Naive thymus-derived CD4-positive, alpha-beta T cell (primary cell): ENCODE results near the gene SNAPC2. TPM values are rescaled to one million over a fixed set of nuclear protein-coding genes. Genes with fewer than 3 reads are reported as not detected.
A peak's percentile ranks its signal among the peaks of the same experiment; 100 is the strongest.

ENCODE experiments used
- ATAC-seq: fragments of 150-1000 bp; cut with Tn5 transposase; 2 replicates; pipeline ENCODE4 v1.10.0; 2021; ENCODE audit warnings: mild to moderate bottlenecking, moderate library complexity
- CTCF ChIA-PET: fragments of 350-600 bp; sonication (Branson Sonifier 250); formaldehyde crosslinking; loops from one replicate; lab custom pipeline; 2021; ENCODE audit warnings: antibody characterized with exemption; lab: Charles Lee
- POLR2A ChIA-PET: fragments of 350-600 bp; sonication (Branson Sonifier 250); formaldehyde crosslinking; loops from one replicate; lab custom pipeline; 2021; ENCODE audit warnings: antibody characterized with exemption, inconsistent platforms; lab: Charles Lee
- DNase-seq, 9 donors: peaks; one replicate each; pipeline versions ENCODE4 v3.0.0 to v3.0.0-alpha.2; 2020 to 2022; ENCODE audit warnings: mixed read lengths in 1 of 9
- H3K27ac ChIP-seq: one replicate; pipeline ENCODE4 v1.7.0; 2013; ENCODE audit warnings: mild to moderate bottlenecking, low read depth, low read length, moderate library complexity
- H3K27me3 ChIP-seq, 2 donors: one replicate each; pipeline ENCODE4 v1.7.0; 2013; ENCODE audit warnings: low read length in 2 of 2, mild to moderate bottlenecking in 2 of 2, moderate library complexity in 2 of 2; ENCODE audit not compliant: control insufficient read depth in 2 of 2, insufficient read depth in 2 of 2
- H3K36me3 ChIP-seq, 3 experiments: 1 replicate in 2 of 3; 2 replicates in 1 of 3; pipeline ENCODE4 v1.7.0; 2013; ENCODE audit warnings: low read length in 3 of 3, mild to moderate bottlenecking in 3 of 3, moderate library complexity in 1 of 3; ENCODE audit not compliant: insufficient read depth in 3 of 3, control insufficient read depth in 2 of 3
- H3K4me1 ChIP-seq, 2 donors: one replicate each; pipeline ENCODE4 v1.7.0; 2013; ENCODE audit warnings: low read length in 2 of 2, mild to moderate bottlenecking in 2 of 2, moderate library complexity in 1 of 2; ENCODE audit not compliant: control insufficient read depth in 2 of 2, insufficient read depth in 2 of 2
- H3K4me3 ChIP-seq: 2 replicates; pipeline ENCODE4 v1.7.0; 2013; ENCODE audit warnings: mild to moderate bottlenecking, low read length
- H3K9me3 ChIP-seq, 3 experiments: 1 replicate in 2 of 3; 2 replicates in 1 of 3; pipeline ENCODE4 v1.7.0; 2013; ENCODE audit warnings: low read length in 3 of 3; ENCODE audit not compliant: control insufficient read depth in 2 of 3
- H3K27ac Mint-ChIP-seq, 9 donors: one replicate each; pipeline ENCODE4 v1.8.0; 2020 to 2022; ENCODE audit warnings: mixed read lengths in 9 of 9, mild to moderate bottlenecking in 8 of 9, moderate library complexity in 5 of 9, inconsistent platforms in 2 of 9
- H3K27me3 Mint-ChIP-seq, 5 donors: one replicate each; pipeline ENCODE4 v1.8.0; 2021 to 2022; ENCODE audit warnings: mixed read lengths in 5 of 5, mild to moderate bottlenecking in 1 of 5
- H3K36me3 Mint-ChIP-seq, 5 donors: one replicate each; pipeline ENCODE4 v1.8.0; 2020 to 2022; ENCODE audit warnings: mixed read lengths in 5 of 5, mild to moderate bottlenecking in 3 of 5, inconsistent platforms in 1 of 5
- H3K4me1 Mint-ChIP-seq, 7 donors: one replicate each; pipeline ENCODE4 v1.8.0; 2020 to 2022; ENCODE audit warnings: mixed read lengths in 7 of 7, mild to moderate bottlenecking in 3 of 7, inconsistent platforms in 1 of 7
- H3K4me3 Mint-ChIP-seq, 10 donors: one replicate each; pipeline ENCODE4 v1.8.0; 2020 to 2022; ENCODE audit warnings: mild to moderate bottlenecking in 10 of 10, mixed read lengths in 10 of 10, moderate library complexity in 6 of 10, inconsistent platforms in 2 of 10
- H3K9me3 Mint-ChIP-seq, 11 donors: one replicate each; pipeline ENCODE4 v1.8.0; 2020 to 2022; ENCODE audit warnings: mixed read lengths in 11 of 11, mild to moderate bottlenecking in 4 of 11, inconsistent platforms in 1 of 11, moderate library complexity in 1 of 11
- intact Hi-C, 2 donors: fragments of 100-400 bp; cut with micrococcal nuclease; formaldehyde crosslinking; loops; one replicate each; pipeline ENCODE4 v1.15.1; 2023
- polyA plus RNA-seq, 2 donors: library from polyadenylated mRNA; unstranded; fragments of 300-500 nt; fragmentation: Illumina TruSeq; gene quantifications; one replicate each; pipeline ENCODE4 v1.2.3, GENCODE V29; 2021
- total RNA-seq, 6 experiments: library from RNA in 5 of 6; stranded (reverse) in 5 of 6; gene quantifications; 1 replicate in 5 of 6; 2 replicates in 1 of 6; pipeline ENCODE4 v1.2.3 and lab custom pipeline; 2021 to 2026

SNAPC2 gene
- total and polyA plus RNA-seq, 7 experiments from 2014 or later, result 11.5 to 24.4 (median 18.2) TPM

- Mint-ChIP-seq H3K4me1 (peaks cover 0 to 3% (median 0%) of the 10 kb centered on the region in 7 donors), H3K4me3 (no peak overlapping the region), H3K9me3 (no peaks in the 10 kb centered on the region), H3K36me3 (peaks cover 4 to 23% (median 9%) of the 10 kb centered on the region in 5 donors), H3K27me3 (no peaks in the 10 kb centered on the region), H3K27ac (no peak overlapping the region)
- Histone ChIP-seq H3K9me3 (no peaks in the 10 kb centered on the region), H3K4me3 (no peak overlapping the region), H3K4me1 (no peaks in the 10 kb centered on the region), H3K27me3 (no peaks in the 10 kb centered on the region), H3K36me3 (peaks cover 0 to 79% (median 16%) of the 10 kb centered on the region in 3 experiments), H3K27ac (no peak overlapping the region)
- intact Hi-C loops, result no loop called here
- POLR2A ChIA-PET, result no interaction called here
- CTCF ChIA-PET, result no interaction called here
- no peak for ATAC-seq
- DNase-seq, result no peak
Observed at GRCh38 chr19:7963566-7963965, 43.4 kb downstream of the SNAPC2 start.

GRCh38 chr19:7965259-7965841, 45.2 kb downstream of the SNAPC2 start:
- Mint-ChIP-seq H3K4me3 (no peak overlapping the region), H3K9me3 (no peaks in the 10 kb centered on the region), H3K36me3 (peaks cover 4 to 23% (median 9%) of the 10 kb centered on the region in 5 donors), H3K27ac (peak overlapping the region in 6 of 9 donors; percentile 18 to 77 (median 64)), H3K27me3 (no peaks in the 10 kb centered on the region), H3K4me1 (peaks cover 0 to 3% (median 0%) of the 10 kb centered on the region in 7 donors)
- CTCF ChIA-PET, result no interaction called here
- no peaks in the 10 kb centered on the region for H3K9me3 ChIP-seq
- no peaks in the 10 kb centered on the region for H3K27me3 ChIP-seq
- H3K36me3 ChIP-seq, result peaks cover 0 to 92% (median 16%) of the 10 kb centered on the region in 3 experiments
- no peak overlapping the region for H3K4me3 ChIP-seq
- H3K27ac ChIP-seq, result no peak overlapping the region
- ATAC-seq (no peak), DNase-seq (no peak)
- intact Hi-C loops, result no loop called here
- H3K4me1 ChIP-seq, result no peaks in the 10 kb centered on the region
- POLR2A ChIA-PET, result no interaction called here

DNA sequence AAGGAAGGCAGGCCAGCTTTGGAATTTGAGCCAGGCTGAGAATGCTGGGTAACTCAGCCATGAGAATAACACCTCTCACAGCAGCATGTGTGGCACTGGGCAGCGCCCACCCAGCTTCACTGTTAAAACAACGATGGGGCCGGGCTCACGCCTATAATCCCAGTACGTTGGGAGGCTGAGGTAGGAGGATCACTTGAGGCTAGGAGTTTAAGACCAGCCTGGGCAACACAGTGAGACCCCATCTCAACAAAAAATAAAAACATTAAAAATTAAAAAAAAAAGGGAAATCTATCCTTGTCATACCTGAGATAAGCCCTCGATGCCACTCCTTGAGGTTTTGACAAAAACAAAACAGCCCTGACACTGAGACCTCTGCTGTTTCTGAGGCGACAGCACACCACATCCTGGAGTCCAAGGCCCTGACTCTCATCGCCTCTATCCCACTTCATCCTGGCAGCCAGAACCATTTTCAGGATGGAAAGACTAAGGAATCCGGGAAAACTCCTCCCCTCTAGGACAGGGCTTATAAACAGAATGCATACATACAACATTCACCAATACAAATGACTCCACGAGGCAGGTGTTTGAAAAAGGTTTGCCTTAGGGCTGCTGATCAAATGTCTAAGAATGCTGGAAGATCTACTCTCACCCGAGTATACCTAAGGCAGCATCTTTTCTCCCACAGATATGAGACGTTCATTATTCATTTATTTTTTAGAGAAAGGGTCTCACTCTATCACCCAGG, 46.0 kb downstream of the SNAPC2 start:
- CTCF ChIA-PET, result no interaction called here
- intact Hi-C loops, result no loop called here
- ATAC-seq (no peak), DNase-seq (no peak)
- Histone ChIP-seq H3K4me1 (no peaks in the 10 kb centered on the region), H3K9me3 (no peaks in the 10 kb centered on the region), H3K36me3 (peaks cover 0 to 92% (median 16%) of the 10 kb centered on the region in 3 experiments), H3K27me3 (no peaks in the 10 kb centered on the region), H3K27ac (no peak overlapping the region), H3K4me3 (no peak overlapping the region)
- Mint-ChIP-seq H3K27me3 (no peaks in the 10 kb centered on the region), H3K27ac (peak overlapping the region in 1 of 9 donors; percentile 17), H3K4me1 (peaks cover 0 to 3% (median 0%) of the 10 kb centered on the region in 7 donors), H3K4me3 (no peak overlapping the region), H3K36me3 (peaks cover 4 to 23% (median 9%) of the 10 kb centered on the region in 5 donors), H3K9me3 (no peaks in the 10 kb centered on the region)
- POLR2A ChIA-PET, result no interaction called here

DNA sequence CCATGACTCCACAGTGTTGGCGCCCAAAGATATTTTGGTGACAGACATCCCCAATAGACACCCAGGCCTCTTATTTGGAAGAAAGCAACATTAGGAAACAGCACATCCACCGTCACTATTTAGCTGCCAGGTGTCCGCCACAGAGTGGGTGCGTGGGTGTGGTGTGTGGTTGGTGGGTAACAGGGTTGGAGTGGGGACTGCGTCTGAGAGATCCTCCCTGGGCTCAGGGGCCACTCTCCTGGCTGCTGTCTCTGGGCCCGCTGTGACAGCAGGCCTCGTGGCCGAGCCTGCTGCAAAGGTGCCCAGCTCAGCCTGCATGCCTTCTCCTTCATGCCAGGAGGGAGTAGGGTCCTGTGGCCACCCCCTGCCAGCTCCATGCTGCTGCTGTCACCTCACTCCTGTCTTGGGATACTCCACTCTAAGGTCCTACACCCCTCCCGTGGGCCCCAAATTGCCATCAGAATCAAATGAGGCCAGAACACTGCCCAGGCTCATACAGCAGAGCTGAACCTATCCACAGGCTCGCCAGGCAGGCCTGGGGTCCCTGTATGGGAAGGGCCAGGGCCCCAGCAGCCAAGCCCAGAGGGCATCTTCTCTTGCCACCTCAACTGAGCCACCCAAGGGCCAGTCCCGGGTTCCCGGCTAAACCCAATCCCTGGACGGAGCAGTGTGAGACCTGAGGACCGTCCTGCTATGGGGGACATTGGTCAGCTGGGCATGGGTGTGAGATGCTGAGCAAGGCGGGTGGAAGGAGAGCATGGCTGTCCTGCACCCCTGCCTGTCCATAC, 48.1 kb downstream of the SNAPC2 start:
- Histone ChIP-seq H3K4me1 (no peaks in the 10 kb centered on the region), H3K4me3 (no peak overlapping the region), H3K27me3 (no peaks in the 10 kb centered on the region), H3K36me3 (peaks cover 0 to 84% (median 5%) of the 10 kb centered on the region in 3 experiments), H3K27ac (no peak overlapping the region), H3K9me3 (no peaks in the 10 kb centered on the region)
- Mint-ChIP-seq H3K9me3 (no peaks in the 10 kb centered on the region), H3K4me1 (peaks cover 0 to 3% (median 0%) of the 10 kb centered on the region in 7 donors), H3K27me3 (no peaks in the 10 kb centered on the region), H3K36me3 (peaks cover 0 to 15% (median 6%) of the 10 kb centered on the region in 5 donors), H3K4me3 (no peak overlapping the region), H3K27ac (peak overlapping the region in 2 of 9 donors; percentile 23 to 53)
- ATAC-seq (no peak), DNase-seq (no peak)
- intact Hi-C loops, result no loop called here
- ChIA-PET POLR2A (interaction anchor here (0.7 kb wide), 1 partner anchor 526 kb away, joined by 3 read pairs; no protein-coding TSS in a partner anchor), CTCF (no interaction called here)

DNA sequence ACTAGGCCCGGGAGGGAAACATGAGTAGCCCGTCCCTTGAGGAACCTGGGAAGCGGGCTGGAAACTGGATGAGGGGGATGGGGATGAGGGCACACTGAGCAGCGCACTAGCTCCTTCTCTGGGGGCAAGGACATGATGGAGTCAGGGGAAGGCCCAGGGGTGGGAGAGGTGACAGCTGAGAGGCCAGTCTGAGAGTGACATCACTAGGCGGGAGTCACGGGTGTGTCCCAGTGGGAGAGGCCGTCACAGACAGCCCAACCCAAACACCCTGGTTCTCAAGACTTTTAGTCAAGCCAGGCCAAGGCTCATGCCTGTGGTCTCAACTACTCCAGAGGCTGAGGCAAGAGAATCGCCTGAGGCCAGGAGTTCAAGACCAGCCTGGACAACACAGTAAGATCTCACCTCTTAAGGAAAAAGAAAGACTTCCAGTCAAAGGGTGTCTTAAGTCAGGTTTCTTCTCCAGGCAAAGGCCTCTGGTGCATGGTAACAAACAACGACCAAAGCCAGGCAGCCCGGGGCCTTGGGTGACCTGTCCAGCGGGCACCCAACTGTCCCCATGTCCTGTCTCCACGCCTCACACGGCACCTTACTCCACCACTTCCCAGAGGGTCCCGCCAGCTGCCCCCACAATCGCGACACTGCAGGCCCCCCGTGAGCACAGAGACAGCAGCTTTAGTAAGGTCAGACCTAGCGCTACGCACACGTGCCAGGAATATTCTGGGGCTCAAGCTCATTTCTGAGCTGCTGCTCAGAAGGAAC, 48.8 kb downstream of the SNAPC2 start:
- H3K4me1 Mint-ChIP-seq, result peaks cover 0 to 3% (median 0%) of the 10 kb centered on the region in 7 donors
- Histone ChIP-seq H3K4me3 (no peak overlapping the region), H3K4me1 (no peaks in the 10 kb centered on the region), H3K27ac (no peak overlapping the region), H3K27me3 (no peaks in the 10 kb centered on the region), H3K9me3 (no peaks in the 10 kb centered on the region), H3K36me3 (peaks cover 0 to 83% (median 5%) of the 10 kb centered on the region in 3 experiments)
- peaks cover 0 to 20% (median 8%) of the 10 kb centered on the region in 5 donors for H3K36me3 Mint-ChIP-seq
- no peak for DNase-seq
- ChIA-PET CTCF (no interaction called here), POLR2A (no interaction called here)
- no peaks in the 10 kb centered on the region for H3K9me3 Mint-ChIP-seq
- H3K4me3 Mint-ChIP-seq, result no peak overlapping the region
- intact Hi-C loops, result no loop called here
- no peak for ATAC-seq
- no peaks in the 10 kb centered on the region for H3K27me3 Mint-ChIP-seq
- peak overlapping the region in 1 of 9 donors; percentile 23 for H3K27ac Mint-ChIP-seq

DNA sequence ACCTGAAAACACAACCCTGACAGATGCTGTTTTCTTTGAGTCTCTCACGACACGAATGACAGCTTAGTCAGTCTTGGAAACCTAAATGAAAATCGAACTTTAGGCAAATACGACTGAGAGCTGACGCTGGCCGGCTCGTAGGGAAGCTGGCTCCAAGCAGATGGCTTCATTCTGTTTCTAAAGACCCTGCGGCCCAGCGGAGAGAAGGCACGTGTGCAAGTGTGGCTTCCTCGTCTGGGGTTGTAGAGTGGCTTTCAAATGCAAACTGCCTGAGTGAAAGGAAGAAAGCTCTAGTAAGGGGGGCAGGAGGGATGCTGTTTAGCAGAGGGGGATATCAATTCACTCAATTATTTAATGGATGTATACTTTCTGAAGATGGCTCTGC, 49.4 kb downstream of the SNAPC2 start:
- no peaks in the 10 kb centered on the region for H3K4me1 ChIP-seq
- ATAC-seq (no peak), DNase-seq (no peak)
- Mint-ChIP-seq H3K9me3 (no peaks in the 10 kb centered on the region), H3K4me3 (no peak overlapping the region), H3K27me3 (no peaks in the 10 kb centered on the region), H3K36me3 (peaks cover 0 to 20% (median 9%) of the 10 kb centered on the region in 5 donors), H3K4me1 (peaks cover 0 to 3% (median 0%) of the 10 kb centered on the region in 7 donors), H3K27ac (no peak overlapping the region)
- intact Hi-C loops, result no loop called here
- no peaks in the 10 kb centered on the region for H3K9me3 ChIP-seq
- ChIA-PET POLR2A (no interaction called here), CTCF (no interaction called here)
- H3K4me3 ChIP-seq, result no peak overlapping the region
- H3K27me3 ChIP-seq, result no peaks in the 10 kb centered on the region
- peaks cover 0 to 83% (median 5%) of the 10 kb centered on the region in 3 experiments for H3K36me3 ChIP-seq
- H3K27ac ChIP-seq, result no peak overlapping the region
